GM12872 (cell line): ENCODE results near the gene CSPG5.

Source experiments
- TF ChIP-seq, protein P1 (sequence below): IDR thresholded peaks from 3 replicates; pipeline ENCODE4 v1.5.1; 2011; ENCODE audit warnings: low read depth, mild to moderate bottlenecking, low read length, moderate library complexity; ENCODE audit not compliant: insufficient read depth

The CSPG5 gene

GRCh38 chr3:47577583-47578118 lies 1.0 kb downstream of the CSPG5 start:
- TF ChIP-seq, protein P1, sequence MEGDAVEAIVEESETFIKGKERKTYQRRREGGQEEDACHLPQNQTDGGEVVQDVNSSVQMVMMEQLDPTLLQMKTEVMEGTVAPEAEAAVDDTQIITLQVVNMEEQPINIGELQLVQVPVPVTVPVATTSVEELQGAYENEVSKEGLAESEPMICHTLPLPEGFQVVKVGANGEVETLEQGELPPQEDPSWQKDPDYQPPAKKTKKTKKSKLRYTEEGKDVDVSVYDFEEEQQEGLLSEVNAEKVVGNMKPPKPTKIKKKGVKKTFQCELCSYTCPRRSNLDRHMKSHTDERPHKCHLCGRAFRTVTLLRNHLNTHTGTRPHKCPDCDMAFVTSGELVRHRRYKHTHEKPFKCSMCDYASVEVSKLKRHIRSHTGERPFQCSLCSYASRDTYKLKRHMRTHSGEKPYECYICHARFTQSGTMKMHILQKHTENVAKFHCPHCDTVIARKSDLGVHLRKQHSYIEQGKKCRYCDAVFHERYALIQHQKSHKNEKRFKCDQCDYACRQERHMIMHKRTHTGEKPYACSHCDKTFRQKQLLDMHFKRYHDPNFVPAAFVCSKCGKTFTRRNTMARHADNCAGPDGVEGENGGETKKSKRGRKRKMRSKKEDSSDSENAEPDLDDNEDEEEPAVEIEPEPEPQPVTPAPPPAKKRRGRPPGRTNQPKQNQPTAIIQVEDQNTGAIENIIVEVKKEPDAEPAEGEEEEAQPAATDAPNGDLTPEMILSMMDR: no peak

- TF ChIP-seq, protein P1: no peak
Measured at GRCh38 chr3:47573190-47574172, 5.2 kb downstream of the CSPG5 start.

DNA sequence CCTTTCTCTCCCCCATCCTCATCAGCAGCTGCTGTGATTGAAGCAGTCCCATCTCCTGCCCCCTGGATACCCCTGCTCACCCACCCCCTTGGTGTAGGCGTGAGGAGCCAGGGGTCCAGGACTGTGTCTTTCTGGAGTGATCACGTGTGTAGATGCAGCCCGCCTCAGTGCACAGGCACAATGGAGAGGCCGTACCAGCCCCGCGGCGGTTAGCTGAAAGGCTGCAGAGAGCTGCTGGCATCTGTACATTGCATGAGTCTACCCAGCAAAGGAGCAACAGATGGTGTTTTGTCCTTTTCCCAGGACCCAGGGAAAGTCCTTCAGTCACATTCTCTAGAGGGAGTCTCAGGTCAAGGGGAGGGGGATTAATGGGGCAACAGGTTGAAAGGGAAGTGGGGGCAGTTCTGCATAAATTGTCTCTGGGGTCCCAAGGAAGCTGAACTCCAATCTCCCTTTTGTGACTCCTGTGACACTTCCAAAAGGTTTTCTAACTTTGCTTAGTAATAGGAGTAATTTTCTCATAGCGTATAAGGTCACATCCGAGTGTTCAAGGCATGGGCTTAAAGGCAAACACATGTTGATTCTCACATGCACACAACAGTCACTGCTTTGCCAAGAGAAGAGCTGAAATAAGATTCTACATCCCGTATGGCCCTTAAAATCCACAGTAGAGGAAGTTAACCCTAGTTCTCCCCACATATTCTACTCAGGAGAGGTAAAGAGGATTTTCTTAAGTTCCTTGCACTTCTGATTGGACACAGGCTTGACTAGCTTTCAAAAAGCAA lies 7.1 kb downstream of the CSPG5 start:
- TF ChIP-seq, protein P1: no peak

GRCh38 chr3:47568901-47569300 lies 9.8 kb downstream of the CSPG5 start:
- TF ChIP-seq, protein P1: no peak

DNA sequence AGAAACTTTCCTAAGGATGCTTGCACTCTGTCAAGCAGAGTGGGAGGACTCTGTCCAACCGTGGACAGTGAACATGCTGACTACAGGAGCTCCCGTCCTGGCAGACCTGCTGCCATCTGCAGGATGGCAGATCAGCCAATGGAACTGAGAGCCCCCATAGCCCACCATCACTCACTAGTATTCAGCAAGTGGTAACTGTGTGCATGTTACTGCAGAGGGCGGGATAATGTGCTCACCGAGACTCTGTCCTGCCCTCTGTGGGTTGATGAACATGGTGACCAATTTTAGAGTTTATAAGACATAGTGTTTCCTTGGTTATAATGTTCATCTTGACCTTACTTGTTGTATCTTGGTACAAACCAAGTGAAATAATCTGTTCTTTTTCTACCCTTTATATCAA lies 11.5 kb downstream of the CSPG5 start:
- TF ChIP-seq, protein P1: no peak

DNA sequence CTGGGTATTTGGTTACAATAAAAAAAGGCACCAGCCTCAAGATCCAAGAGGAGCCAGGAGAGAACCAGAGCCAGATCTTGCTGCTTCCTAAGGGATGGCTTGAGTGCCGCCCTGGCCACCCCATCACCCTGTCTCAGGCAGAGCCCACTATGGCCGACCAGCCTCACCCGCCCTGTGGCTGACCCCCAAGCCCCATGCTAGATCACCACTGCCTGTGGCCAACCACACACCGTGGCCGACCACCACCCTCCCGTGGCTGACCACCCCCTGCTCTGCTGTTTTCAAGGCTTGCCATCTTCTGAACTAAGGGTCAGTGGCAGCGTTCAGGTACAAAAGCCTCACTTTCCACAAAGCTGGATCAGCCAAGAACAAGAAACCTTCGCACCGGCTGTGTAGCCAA lies 12.0 kb downstream of the CSPG5 start:
- TF ChIP-seq, protein P1: no peak
